COLO829 (cell line): ENCODE measurements around the gene TTI1.

ENCODE experiments used
- DNase-seq: peaks from one replicate; pipeline ENCODE4 v3.0.0; 2012; ENCODE audit warnings: low spot score

The TTI1 gene

GRCh38 chr20:37937686-37938085 is 95.6 kb downstream of the TTI1 start:
- no peak for DNase-seq

DNA sequence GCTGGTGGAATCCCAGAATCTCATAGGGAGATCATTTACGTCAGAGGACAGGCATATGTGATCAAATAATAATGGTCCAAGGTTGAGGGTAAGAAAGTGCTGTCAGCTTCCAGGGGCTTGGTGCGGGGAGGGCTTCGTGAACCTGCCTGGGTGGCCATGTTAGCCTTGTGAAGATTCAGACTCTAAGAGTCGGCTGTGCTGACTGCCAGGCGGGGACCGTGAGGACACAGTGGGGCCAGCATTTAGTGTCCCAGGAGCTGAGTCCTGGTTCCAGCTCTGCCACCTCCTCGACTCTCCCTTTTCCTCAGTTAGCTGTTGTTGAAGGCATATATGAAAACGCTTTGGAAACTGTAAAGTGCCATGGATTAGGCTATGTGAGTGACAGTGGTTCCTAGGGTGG is 96.8 kb downstream of the TTI1 start:
- no peak for DNase-seq

DNA sequence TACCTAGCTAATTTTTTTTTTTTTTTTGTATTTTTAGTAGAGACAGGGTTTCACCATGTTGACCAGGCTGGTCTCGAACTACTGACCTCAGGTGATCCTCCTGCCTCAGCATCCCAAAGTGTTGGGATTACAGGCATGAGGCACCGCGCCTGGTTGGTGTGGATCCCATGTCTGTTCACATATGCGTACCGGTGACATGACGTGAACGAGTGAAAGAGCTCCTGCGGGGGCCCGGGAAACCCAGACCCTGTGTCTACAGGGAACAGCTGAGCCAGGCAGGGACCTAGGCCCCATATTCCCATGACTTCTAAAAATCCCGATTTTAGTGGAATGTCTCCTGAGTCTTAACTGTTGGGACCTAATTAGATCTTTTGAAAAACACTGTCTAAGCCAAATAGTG is 97.2 kb downstream of the TTI1 start:
- DNase-seq: no peak

GRCh38 chr20:37935435-37935834 is 97.8 kb downstream of the TTI1 start:
- no peak for DNase-seq

GRCh38 chr20:37934634-37935375 is 98.5 kb downstream of the TTI1 start:
- DNase-seq: no peak

DNA sequence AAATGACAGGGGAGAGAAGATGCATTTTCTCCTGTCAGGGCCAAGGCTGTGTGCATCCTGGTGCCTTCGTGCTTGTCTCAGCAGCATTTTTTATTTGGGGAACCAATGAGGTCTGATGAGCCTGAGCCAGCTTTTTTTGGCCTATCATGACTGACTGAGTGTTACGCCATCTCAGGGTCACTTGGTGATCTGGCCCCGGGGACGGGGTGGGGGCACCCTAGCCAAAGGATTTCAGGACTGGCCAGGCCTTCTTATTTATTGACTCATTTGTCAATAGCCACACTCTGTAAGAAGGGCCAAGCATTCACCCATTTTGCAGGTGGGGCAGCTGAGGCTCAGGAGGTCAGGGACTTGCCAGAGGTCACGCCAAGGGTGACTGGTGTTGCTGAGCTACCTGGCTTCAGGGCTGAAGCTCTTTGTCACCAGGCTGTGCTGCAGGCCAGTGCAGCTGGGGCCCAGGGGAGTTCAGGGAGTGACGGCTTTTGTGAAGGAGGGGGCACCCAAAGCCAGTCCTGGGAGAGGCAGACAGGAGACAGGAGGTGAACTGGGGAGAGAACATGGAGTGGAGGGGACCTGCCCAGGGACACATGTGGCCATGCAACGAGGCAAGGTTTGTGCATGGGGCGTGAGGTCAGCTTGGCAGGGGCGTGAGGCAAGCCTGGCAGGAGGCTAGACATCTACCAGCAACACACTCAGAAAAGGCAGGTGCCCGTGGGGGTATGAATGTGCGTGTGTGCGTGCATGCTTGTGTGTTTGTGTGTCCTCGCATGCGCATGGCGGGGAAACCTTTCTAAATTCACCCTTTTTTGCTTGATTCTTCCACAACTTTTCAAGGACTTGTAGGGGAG is 99.2 kb downstream of the TTI1 start:
- no peak for DNase-seq
